HL-60 (cell line): ENCODE data around the gene RBMS3.

Experiments used
- DNase-seq, 2 experiments: peaks; one replicate each; pipeline ENCODE4 v3.0.0-alpha.2; 2010 to 2020; ENCODE audit warnings: low read depth in 1 of 2, low spot score in 1 of 2
- H3K27ac ChIP-seq: fragments of 250-450 bp; sonication (Bioruptor Pico); replicated peaks from 2 replicates; pipeline ENCODE4 v1.5.1; 2020; ENCODE audit warnings: mild to moderate bottlenecking, moderate library complexity
- H3K27me3 ChIP-seq: fragments of 250-450 bp; sonication (Bioruptor Pico); 2 replicates; pipeline ENCODE4 v1.5.1; 2021; ENCODE audit warnings: mild to moderate bottlenecking, moderate library complexity; ENCODE audit not compliant: insufficient read depth, poor library complexity, severe bottlenecking
- H3K4me3 ChIP-seq: replicated peaks from 2 replicates; pipeline ENCODE4 v1.5.1; 2011; ENCODE audit warnings: mild to moderate bottlenecking, control low read depth, low read length; ENCODE audit not compliant: insufficient read depth
- CTCF ChIP-seq: IDR thresholded peaks from one replicate; pipeline ENCODE4 v1.5.1; 2011; ENCODE audit warnings: low read length, control low read depth, inconsistent platforms; ENCODE audit not compliant: insufficient read depth
- GABPA ChIP-seq: IDR thresholded peaks from 2 replicates; pipeline ENCODE4 v1.6.1; 2012; ENCODE audit warnings: low read depth
- POLR2AphosphoS5 ChIP-seq: IDR thresholded peaks from 2 replicates; pipeline ENCODE4 v1.6.1; 2012; ENCODE audit warnings: low read depth
- REST ChIP-seq: IDR thresholded peaks from 2 replicates; pipeline ENCODE4 v1.6.1; 2012; ENCODE audit warnings: low read depth; ENCODE audit not compliant: insufficient replicate concordance
- SPI1 ChIP-seq: IDR thresholded peaks from 2 replicates; pipeline ENCODE4 v1.6.1; 2012; ENCODE audit warnings: low read depth, mild to moderate bottlenecking, borderline replicate concordance

The RBMS3 gene

GRCh38 chr3:29307295-29307694, 26.4 kb downstream of the RBMS3 start:
- no peak for DNase-seq
- Histone ChIP-seq H3K27me3 (no peaks in the 10 kb centered on the region), H3K4me3 (no peak overlapping the region), H3K27ac (no peak overlapping the region)
- TF ChIP-seq GABPA: no peak
- TF ChIP-seq REST: no peak
- no peak for TF ChIP-seq POLR2AphosphoS5
- TF ChIP-seq SPI1: no peak
- TF ChIP-seq CTCF: no peak

- no peak overlapping the region for H3K4me3 ChIP-seq
- no peaks in the 10 kb centered on the region for H3K27me3 ChIP-seq
- TF ChIP-seq POLR2AphosphoS5 (no peak), SPI1 (no peak), REST (no peak), GABPA (no peak), CTCF (no peak)
- no peak for DNase-seq
- no peak overlapping the region for H3K27ac ChIP-seq
Observed at GRCh38 chr3:29310865-29311264, 30.0 kb downstream of the RBMS3 start.

GRCh38 chr3:29311795-29312194, 30.9 kb downstream of the RBMS3 start:
- Histone ChIP-seq H3K27ac (no peak overlapping the region), H3K4me3 (no peak overlapping the region), H3K27me3 (no peaks in the 10 kb centered on the region)
- TF ChIP-seq GABPA (no peak), CTCF (no peak), SPI1 (no peak), POLR2AphosphoS5 (no peak), REST (no peak)
- no peak for DNase-seq
